NCI-H2171 (cell line): ENCODE data around the gene LST1.
A peak's percentile ranks its signal among the peaks of the same experiment; 100 is the strongest.
"Not testable (repeated sequence)": the region's sequence is repeated elsewhere in the genome, so short reads cannot be mapped to it uniquely, and the experiment has no call there.

Source experiments
- DNase-seq: peaks from one replicate; lab custom pipeline; 2025; lab: John Stamatoyannopoulos, UW

The LST1 gene

DNA sequence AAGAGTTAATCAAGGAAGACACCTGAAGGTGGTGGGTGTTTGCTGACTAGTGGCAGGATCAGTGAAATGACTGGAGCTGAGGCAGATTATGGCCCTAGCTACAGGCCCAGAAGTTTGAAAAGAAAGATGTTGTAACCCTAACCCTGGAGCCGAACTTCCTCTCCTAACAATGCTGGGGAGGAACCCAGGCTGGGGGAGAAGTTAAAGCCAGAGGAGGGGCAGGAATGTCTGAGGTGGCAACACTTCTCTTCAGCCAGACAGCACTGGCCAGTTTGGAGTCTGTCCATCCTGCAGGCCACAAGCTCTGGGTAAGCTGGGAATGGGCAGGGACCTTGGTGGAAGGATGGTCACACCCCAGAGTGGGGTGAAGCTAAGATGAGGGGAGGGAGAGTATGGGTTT, at the start of gene LST1:
LST1 (plus strand) TSS at position 270 of the 400 bp plus-strand sequence. CDS start 1,023 bp downstream, outside the sequence.
- DNase-seq: no peak

DNA sequence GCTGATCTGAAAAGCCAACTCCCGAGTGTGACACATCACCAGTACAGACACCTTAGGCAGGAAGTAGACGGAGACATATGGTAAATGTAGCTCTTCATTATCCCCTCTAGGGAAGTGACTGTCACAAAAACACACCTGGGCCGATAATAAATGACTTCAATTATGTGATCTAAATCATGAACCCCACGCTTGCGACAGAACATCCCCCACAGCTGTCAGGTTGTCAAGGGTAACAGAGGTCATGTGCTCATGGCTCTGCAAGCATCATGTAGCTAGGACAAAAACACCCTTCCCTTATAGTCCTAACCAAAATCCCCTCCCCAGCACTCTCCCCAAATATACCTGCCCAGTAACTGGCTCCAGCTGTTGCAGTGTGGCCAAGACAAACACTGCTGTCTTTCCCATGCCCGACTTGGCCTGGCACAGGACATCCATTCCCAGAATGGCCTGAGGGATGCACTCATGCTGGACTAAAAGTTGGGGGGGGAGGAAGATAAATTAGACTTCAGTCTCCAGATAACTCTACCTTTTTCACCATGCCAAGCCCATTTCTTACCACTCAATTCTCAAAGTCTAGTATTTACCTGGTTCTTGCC, 47.2 kb upstream of the LST1 start:
- no peak for DNase-seq

DNA sequence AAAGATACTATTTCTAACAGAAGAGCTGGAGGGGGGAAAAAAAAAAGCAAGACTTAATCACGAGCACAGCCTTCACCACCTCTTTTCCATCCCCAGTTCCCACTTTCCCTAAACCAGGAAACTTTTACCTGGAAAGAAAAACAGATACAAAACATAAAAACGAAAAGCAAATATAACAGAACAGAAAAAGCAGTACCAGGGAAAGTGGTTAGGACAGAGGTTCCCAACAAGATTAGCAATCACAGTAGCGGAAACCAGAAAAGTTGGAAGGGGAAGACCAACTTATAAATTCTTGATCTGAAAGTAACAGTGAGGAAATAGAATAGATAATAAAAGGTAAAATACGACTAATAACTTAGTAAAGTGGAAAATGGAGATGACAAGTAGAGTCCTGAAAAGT, 45.4 kb upstream of the LST1 start:
- DNase-seq: no peak

DNA sequence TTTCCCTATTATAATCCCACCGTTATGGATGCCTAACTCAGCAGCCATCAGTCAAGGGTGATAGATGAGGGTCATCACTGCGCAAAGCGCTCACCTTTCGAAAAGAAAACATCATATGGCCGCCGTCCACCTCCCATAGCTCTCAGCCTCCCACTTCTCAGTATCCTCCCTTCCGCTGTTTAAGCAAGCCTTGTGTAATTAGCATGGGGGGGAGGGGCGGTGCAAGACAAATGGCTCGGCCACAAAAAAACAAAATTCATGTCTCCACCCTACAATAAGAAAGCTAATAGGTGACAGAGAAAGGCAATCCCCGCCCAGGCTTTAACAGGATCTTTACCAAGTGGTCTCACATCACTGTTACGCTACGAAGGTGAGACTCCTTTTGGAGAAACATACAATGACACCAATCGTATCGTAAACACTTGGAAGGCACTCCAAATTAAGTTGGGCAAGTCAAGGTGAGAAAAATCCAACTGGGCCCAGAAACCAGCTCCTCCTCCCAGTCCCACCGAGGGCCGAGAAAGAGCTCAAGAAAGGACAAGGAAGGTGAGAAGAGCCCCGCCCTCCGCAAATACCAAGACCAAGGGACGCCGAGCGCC, 44.9 kb upstream of the LST1 start:
- DNase-seq: no peak

DNA sequence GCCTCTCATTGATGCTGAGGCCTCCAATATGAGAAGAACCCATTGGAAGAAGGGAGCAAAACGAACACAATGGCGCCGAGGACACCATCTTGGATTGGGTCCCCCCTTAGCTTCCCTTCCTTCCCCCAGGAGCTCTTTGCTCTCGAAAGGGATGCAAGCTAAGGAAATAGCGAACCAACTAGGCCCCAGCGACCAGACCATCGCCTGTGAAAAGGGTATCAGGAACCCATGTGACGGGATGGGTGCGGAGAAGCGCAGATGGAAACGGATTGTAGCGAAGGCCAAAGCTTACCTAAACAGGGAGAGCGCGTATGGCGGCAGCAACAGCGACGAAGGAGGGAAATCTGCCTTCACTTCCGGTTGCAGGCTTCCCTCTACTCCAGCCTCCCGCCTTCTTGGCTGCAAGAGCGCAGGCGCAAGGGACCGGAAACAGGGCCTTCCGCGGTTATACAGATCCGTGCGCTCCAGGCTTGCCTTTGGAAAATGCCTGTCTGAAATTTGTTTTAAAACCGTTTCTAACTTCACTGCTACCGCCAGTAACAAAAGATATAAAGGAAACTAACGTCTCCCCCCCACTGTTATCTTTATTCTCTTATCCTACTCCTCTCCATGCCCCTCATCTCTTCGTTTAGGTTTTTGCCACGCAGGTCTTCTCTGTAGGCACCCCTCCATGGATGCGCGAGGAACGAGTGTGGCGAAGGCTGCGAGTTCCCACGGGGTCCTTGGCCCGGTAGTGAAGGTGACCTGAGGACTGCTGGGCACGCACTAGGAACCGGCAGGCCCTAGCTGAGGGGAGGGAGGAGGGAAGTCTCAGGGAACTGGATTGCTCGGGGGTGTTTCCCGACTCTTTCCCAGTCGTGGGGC, 44.2 kb upstream of the LST1 start, which contains the start of gene DDX39B:
DDX39B (minus strand) TSS at position 346 of the 864 bp plus-strand sequence. CDS start 1,471 bp downstream, outside the sequence.
- DNase-seq: peak; percentile 97

DNA sequence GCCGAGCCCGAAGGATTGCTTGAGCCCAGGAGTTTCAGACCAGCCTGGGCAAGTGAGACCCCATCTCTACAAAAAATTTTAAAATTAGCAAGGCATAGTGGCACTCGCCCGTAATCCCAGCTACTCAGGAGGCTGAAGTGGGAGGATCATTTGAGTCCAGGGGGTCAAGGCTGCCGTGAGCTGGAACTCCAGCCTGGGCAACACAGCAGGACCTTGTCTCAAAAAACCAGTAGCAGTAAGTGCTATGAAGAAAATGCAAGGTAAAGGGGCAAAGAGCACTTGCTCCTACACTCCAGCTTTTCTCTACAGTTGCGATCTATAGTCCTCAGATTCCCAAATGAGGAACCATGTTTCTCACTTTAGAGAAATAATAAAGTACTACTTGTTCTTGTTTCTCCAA, 42.4 kb upstream of the LST1 start:
- no peak for DNase-seq

DNA sequence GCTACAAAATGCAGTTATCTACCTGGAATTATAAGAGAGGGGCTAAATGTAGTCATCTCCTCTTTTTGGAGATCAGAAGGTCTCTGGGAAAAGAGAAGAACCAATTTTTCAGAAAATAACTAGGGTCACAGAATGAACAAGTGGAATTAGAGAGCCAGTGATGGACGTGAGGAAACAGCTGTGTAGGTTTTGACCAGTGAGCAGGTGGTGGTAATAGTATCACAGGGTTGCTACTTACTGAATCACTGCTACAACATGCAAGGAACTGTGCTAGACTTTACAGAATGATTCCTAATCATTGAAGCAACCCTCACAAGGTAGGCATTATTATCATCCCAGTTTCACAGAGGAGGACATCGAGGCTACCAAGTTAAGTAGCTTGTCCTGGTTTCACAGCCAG, 41.4 kb upstream of the LST1 start:
- DNase-seq: no peak

DNA sequence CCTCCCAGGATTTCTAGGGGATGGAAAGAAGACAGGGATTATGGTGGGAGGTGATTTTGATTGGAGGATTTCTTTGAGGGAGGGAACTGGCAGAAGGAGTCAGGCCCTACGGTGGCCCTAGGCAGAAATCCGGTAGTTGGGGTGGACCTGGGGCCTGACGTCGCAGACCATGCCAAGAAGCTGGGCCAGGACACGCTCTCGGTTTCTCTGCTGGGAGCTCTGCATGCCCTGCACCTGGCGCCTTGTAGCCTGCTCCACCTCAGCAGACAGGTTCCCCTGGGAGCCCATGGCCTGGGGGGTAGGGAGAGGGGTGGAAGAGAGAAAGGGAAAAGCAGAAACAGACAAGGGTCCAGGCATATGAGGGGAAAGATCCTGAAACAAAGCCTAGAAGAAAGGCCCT, 40.8 kb upstream of the LST1 start:
- DNase-seq: no peak

DNA sequence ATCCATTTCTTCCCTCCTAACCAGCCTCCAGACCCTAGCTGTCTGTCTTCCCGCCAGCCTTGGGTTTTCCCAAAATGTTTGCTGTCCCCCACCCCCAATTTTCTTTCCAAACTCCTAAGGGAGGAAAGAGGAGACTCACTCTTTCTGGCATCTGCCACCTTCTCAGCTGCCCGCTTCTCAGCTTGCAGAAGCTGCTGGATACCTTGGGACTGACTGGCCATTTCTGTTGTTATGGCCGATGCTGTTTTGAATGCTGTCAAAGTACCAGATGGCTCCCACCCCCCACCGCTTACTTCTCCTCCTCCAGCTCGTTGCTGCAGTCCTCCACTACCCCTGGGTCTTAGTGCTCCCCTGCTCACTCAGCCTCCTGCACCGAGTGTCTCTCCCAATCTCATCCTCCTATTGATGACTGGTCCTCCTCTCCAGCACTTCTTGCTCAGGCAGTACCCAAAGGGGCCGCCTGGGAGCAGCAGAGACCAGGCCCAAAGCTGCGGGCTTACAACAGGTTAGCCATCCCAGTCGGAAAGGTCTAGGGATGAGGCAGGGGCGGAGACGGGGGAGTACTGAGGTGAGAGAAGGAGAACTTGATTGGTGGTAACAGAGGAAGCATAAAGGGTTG, 39.6 kb upstream of the LST1 start, which contains the start of gene ATP6V1G2:
ATP6V1G2 (minus strand) TSS at position 270 of the 619 bp plus-strand sequence; CDS start at position 221, 49 bp downstream.
- peak; percentile 92 for DNase-seq

DNA sequence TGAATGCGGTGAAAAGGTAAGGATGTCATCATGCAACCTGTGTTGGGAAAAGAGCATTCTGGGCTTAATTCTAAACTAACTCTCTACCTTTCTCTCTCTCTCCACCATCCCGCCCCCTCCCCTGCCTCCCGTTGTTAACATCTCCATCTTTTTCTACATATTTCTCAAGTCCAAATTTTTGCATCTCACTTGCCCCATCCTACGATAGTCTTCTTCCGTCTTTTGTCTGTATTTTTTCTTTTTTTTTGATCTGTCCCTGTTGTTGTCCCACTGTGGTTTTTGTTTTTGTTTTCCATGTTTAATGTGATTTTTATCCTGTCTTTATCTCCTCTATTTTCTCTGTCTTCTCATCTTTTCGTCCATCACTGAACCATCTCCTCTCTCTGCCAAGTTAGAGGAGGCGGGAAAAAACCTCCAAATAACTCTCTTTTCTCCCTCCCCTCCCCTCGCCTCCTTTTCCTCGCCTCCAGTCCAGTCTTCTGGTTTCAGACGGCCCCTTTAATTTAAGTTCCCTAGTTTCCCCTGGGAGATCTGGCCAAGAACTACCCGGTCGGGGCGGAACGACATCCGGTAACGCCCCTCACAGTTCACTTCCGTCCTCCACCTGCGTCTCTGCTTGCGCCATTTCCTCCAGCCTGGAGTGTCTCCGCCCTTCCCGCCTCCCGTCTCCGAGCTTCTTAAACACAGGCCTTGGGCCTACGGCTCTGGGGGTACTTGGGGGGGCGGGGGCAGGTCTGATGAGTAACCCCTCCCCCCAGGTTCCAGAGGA, 38.9 kb upstream of the LST1 start, which contains the start of gene NFKBIL1:
NFKBIL1 (plus strand) TSS at position 651 of the 769 bp plus-strand sequence; CDS start at position 738, 87 bp downstream.
- peak; percentile 98 for DNase-seq

DNA sequence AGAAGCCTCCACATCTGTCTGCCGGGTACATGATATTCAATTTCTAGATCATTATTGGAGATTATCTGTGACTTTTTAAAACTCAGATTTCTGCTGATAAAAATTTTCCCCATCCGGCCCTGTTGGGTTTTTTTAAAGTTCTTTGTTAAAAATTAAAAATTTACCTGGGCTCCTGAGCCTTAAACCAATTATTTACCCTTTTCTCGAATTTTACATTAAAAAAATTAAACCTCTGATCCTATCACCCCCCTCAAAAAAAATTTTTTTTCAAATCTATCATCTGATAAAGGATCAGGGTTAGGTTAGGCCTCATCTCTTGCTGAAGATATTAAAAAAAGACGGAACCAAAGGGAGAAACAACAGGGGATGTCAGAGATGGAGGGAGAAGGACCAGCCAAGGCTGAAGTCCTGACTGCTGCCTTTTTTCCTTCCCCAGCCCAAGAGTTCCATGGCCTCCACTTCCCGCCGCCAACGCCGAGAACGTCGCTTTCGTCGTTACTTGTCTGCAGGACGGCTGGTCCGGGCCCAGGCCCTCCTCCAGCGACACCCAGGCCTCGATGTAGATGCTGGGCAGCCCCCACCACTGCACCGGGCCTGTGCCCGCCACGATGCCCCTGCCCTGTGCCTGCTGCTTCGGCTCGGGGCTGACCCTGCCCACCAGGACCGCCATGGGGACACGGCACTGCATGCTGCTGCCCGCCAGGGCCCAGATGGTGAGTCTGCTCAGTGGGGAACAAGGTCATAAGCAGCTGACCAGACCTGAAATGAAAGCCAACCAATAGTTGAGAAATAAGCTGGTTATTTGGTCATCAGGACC, 38.1 kb upstream of the LST1 start:
- no peak for DNase-seq

DNA sequence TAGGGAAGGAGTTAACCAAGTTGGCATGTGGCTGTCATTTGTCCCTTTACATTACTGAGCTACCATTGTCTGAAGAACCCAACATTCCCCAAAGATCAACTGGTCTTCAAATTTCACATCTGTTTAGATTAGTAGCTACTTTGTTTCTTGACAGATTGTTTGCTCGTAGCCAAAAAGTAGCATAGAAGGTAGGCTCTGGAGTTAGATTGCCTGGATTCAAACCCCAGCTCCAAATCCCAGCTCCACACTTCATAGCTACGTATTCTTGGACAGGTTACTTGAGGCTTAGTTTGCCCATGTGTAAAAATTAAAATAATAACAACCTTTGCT, 37.6 kb upstream of the LST1 start:
- DNase-seq: no peak

DNA sequence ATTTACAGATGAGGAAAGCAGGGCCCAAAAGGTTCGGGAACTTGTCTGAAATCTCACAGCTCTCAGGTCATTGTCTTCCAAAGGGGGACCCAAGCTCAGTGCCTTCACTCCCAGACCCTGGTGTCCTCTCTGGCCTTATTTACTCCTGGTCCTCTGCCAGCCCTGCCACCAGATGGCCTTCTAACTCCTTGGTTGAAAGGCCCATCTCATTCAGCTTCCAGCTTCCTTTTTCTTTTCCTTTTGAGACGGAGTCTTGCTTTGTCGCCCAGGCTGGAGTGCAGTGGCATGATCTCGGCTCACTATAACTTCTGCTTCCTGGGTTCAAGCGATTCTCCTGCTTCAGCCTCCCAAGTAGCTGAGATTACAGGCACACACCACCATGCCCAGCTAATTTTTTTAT, 34.7 kb upstream of the LST1 start:
- DNase-seq: not testable (repeated sequence)

DNA sequence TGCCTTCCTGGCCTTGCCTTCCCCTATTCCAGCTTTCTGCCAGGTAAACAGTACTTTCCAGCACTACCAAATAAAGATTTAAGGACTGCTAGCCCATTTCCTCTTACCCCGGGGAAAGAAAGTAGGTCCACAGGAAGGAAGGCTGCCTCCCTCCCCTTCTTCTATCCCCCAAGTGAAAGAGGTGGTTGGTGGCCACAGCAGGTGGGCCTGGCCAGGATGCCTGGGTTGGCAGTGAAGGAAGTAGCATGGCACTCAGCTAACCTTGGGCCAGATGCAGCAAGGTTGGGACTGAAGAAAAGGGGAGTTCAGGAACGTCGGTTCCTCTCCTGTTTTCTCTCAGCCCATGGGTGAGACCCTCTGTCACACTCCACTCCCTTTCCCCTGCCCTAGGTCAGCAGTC, 29.8 kb upstream of the LST1 start:
- DNase-seq: no peak

DNA sequence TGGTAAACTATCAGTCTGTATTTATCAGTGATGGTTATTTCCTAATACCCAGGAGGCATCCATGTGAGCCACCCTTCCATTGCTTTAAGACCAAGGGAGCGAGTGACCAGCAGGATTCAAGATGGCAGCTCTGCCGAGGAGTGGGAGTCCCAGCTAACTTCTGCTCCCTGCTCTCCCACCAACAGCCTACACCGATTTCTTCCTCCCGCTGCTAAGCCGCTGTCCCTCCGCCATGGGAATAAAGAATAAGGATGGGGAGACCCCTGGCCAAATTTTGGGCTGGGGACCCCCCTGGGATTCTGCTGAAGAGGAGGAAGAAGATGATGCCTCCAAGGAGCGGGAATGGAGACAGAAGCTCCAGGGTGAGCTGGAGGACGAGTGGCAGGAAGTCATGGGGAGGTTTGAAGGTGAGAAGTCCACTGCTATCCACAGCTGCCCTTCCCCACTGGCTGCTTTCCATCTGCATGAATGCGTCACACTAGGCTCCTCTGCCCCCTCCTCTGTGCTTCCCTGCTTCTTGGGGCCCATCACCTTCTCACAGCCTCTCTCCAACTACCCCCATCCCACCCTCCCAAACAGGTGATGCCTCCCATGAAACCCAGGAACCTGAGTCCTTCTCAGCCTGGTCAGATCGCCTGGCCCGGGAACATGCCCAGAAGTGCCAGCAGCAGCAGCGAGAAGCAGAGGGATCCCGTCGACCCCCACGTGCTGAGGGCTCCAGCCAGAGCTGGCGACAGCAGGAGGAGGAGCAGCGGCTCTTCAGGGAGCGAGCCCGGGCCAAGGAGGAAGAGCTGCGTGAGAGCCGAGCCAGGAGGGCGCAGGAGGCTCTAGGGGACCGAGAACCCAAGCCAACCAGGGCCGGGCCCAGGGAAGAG, 28.4 kb upstream of the LST1 start:
- no peak for DNase-seq

DNA sequence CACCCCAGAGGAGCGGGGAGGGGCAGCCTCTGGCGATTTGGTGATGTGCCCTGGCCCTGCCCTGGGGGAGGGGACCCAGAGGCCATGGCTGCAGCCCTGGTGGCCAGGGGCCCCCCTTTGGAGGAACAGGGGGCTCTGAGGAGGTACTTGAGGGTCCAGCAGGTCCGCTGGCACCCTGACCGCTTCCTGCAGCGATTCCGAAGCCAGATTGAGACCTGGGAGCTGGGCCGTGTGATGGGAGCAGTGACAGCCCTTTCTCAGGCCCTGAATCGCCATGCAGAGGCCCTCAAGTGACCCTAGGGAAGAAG, 27.8 kb upstream of the LST1 start:
- no peak for DNase-seq

DNA sequence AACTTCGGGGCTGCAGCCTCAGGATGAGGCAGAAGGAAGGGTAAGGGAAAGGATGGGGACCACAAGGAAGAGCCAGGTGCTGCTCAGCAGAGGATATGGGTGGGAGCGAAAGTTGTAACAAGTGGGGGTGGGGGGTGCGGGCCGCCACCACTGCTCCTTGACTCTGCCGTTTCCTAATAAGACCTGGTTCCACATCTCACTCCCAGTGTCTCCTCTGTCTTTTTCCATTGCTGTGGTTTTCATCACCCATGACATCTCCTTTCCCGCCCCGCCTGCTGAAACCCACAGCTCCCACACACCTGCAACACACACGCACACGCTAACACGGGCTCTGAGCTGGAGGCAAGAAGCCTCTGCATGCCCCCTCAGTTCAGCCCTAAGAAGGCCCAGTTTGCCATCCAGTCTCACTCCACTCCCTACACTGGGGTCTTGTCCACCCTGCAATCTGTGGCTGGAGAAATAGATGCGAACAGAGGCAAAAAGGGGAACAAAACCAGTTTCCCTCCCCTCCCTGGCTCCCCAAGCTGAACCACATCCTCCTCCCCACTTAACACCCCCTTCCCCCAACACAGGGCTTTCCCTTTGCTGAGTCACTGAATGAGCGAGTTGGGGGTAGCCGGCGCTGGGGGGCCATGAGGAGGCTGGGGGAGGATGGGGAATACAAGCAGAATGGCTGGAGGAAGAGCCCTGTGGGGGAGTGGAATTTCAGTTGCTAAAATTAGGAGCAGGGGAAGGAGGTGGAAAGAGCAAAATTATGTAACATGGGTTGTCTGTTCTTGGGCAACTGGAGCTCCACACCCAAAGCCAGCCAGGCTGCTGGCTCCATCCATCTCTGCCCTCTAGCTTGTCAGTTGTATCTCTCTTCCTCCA, 27.2 kb upstream of the LST1 start:
- DNase-seq: no peak

DNA sequence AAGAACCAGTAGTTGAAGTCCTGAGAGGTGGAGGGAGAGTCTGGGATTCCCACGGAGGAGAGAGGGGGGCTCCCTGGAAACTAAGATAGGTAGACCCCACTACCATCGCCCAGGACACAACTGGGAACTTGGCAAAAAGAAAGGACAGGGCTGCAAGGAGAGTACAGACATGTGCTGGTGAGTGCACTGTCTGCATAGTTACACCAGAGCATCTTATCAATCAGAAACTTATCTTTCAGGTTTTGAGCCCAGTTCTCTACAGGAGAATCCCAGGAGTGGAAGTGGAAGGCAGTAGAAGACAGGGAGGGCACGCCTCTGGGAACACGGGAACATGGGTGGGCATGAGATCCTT, 26.5 kb upstream of the LST1 start:
- no peak for DNase-seq
